GM21390 (cell line): Measurements from ENCODE around the gene RNF14.
"Not testable (repeated sequence)": the region's sequence is repeated elsewhere in the genome, so short reads cannot be mapped to it uniquely, and the experiment has no call there.

Experiments used
- ATAC-seq: cut with Tn5 transposase; IDR thresholded peaks from one replicate; pipeline ENCODE4 v1.9.1; 2021; ENCODE audit not compliant: unreplicated experiment

RNF14 gene, protein sequence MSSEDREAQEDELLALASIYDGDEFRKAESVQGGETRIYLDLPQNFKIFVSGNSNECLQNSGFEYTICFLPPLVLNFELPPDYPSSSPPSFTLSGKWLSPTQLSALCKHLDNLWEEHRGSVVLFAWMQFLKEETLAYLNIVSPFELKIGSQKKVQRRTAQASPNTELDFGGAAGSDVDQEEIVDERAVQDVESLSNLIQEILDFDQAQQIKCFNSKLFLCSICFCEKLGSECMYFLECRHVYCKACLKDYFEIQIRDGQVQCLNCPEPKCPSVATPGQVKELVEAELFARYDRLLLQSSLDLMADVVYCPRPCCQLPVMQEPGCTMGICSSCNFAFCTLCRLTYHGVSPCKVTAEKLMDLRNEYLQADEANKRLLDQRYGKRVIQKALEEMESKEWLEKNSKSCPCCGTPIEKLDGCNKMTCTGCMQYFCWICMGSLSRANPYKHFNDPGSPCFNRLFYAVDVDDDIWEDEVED

DNA sequence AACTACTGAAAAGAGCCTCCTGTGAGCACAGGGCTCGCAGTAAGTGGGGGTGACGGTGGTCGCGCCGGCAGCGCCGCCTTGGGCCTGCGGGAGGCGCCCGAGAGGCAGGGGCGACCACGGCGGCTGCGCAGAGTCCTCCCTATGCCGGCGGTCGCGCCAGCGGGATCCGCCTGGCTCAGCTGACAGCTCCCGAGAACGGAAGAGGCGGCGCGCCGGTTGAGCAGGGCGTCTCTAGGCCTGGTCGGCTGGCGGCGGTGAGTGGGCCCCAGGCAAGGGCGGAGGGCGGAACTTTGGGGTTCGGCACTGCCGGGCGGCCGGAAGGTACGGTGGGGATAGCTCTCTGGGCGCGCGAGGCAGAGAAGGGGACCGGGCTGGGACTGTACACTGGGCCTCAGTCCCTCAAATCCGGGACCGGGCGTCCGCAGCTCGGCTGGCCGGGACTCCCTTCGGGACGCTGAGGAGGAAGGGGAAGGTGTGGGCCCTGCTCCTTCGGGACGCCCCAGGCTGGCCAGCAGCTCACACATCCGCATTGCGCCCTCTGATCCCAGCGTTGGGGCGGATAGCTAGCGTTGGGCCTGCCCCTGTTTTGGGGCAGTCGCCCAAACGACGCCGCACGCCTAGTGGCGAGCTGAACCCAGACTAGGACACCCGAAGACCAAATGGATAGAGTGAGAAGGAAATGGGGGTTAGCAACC lies at the start of gene RNF14:
Gene RNF14 (plus strand): TSS at position 192 of the 695 bp plus-strand sequence. CDS start 4,484 bp downstream, outside the sequence.
- peak; percentile 88 for ATAC-seq

DNA sequence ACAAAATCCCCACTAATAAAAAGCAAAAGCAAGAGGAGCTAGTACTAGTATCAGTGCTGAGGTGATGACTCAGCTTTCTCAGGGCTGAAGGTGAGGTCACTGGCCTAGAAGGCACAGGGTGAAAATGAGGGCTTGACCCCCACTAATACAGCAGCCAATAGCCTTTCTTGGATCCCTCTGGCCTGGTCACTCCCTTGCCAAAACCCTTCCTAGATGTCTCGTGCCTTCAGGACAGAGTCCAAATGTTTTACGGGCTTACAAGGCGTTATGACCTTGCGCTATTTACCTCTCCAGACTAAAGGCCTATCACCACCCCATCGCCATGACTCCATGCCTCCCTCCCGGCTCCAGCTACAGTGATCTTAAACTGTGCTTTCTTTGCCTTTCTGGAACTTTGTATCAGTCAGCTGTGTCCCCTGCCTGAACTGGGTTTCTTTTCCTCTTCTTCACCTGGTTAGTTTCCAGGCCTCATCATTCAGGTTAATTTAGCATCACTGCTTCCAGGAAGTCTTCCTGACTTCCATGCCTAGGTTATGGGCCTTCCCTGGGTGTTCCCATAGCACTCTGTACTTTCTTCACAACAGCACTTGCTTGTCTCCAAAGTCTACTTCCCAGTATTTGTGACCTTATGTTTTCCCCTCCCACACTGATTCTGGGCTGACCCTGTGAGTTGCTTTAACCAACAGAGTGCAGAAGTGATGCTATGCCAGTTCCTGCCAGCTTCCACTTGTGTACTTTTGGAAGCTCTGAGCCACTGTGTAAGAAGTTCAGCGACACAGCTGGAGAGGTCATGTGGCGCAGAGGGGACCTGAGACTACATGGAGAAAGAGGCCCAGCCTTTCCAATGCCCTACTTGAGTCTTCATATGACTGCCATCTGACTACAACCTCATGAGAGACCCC lies 49.4 kb upstream of the RNF14 start:
- no peak for ATAC-seq

DNA sequence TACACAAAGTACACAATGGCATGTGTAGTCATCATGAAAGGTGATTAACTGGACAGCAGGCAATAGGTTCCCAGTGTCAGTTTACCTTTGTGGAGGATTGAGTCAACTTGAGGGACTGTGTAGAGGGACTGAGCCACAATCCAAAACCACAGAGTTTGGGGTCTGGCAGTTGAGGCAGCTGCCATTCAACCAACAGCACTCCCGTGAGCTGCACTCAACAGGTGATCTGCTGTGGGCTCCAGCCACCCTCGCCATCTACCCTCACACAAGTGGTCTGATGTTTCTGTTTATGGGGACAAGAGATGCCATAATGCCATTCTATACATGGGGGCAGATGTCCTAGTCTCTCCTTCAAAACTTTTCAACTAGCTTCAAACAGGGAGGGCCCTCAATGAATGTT lies 48.1 kb upstream of the RNF14 start:
- ATAC-seq = no peak

DNA sequence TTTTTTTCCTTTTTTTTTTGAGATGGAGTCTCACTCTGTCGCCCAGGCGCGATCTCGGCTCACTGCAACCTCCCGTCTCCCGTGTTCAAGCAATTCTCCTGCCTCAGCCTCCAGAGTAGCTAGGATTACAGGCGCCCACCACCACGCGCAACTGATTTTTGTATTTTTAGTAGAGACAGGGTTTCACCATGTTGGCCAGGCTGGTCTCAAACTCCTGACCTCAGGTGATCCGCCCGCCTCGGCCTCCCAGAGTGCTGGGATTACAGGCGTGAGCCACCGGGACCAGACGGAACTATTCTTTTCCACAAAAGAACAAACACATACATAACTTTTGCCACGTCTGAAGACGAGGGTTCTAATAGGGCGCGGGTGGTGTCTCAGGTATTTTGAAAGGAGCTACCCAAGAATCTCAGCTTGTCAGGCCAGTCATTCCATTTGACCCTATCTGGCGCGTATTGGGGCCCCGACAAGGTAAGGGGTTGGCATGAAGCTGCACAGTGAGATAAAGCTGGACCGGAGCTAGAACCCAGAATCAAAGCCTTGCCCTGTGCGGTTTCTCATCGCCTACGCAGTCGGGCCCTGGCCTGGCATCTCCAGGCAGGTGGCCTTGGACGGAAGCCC lies 46.0 kb upstream of the RNF14 start:
- ATAC-seq = not testable (repeated sequence)

DNA sequence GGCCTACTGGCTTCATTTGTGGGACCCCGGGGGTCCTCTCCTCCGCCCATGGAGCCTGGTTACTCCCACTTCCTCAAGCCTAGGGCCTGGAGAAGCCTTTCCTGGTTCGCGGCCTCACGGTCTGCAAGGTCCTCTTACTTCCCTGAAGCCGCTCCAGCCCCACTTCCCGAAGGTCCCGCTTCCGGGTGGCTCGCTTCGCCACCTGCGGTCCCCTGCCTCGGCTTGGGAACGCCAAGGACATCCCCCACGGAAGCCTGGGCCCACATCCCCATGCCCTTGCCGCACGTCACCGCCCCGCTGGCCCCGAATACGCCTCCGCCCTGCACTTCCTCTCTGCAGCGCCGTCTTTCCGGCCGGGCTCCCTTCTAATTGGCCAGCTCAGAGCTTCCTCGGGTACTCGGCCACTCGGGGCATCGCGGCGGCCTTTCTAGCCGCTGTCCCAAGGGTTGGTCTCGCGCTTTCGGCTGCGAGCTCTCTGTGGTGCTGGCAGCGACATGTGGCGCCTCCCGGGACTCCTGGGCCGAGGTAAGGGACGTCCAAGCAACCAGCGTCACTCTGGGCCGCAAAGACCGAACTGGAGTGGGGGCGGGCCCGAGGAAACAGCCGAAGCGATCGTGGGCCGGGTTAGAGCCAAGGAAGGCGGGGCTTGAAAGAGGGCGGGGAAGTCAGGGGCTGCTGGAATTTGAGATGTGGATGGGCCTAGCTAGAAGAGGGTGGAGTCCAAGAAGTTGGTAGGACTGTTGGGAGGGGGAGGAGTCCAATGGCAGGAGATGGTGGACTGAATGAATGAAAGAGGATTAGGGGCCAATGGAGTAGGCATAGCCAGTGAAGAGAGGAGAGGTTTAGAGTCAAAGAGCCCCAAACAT lies 45.2 kb upstream of the RNF14 start, which contains the start of gene DELE1:
Gene DELE1 (plus strand): TSS at position 424 of the 866 bp plus-strand sequence. CDS start 71 bp downstream, at position 495.
- peak; percentile 95 for ATAC-seq

DNA sequence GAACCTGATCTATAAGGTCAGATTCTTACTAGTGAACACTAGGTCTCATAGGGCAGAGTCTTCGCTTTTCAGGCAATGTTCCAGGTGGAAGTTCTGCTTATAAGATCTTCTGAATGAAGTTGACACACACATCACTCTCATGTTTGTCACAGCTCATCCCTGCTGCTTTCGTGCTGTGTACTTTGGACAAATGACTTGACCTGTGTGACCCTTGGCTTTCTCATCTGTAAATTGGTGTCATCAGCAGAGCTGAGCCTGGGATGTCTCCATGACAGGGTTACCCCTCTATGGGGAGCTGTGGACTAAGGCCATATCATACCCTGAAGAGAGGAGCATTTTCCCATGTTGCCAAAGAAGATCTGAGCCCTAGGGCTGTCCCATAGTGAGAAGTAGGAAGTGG lies 42.5 kb upstream of the RNF14 start:
- no peak for ATAC-seq

DNA sequence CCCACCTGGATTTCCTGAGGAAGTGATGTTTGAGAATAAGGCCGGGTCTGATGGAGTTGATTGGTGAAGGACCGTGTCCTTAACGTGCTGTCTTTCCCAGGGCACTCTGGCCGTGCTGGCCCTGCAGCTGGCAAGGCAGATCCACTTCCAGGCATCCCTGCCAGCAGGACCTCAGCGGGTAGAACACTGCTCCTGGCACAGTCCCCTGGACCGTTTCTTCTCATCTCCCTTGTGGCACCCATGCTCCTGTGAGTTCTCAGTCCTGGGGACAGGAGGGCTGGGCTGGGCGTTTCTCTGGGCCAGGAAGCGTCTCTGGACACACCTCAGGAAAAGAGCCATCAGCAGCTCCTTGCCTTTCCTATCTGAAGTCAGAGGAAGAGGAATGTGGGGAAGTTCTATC lies 40.9 kb upstream of the RNF14 start:
- ATAC-seq = no peak

DNA sequence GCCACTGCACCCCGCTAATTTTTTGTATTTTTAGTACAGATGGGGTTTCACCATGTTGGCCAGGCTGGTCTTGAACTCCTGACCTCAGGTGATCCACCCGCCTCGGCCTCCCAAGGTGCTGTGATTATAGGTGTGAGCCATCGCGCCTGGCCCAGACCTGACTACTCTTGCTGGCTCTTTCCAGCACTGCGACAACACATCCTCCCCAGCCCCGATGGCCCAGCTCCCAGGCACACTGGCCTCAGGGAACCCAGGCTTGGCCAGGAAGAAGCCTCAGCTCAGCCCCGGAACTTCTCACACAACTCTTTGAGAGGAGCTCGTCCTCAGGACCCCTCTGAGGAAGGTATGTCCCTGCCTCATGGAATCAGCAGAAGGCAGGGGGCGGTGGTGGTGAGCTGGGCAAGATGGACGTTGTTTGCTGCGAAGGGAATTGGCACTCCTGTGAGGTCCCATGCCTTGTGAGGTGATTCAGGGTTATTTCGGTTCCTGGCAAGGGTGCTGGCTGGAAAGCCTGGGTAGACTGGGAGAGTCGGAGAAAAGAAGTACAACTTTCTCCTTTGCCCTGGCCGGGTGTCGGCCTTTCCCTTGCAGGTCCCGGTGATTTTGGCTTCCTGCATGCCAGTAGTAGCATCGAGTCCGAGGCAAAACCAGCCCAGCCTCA lies 39.4 kb upstream of the RNF14 start:
- ATAC-seq = no peak

DNA sequence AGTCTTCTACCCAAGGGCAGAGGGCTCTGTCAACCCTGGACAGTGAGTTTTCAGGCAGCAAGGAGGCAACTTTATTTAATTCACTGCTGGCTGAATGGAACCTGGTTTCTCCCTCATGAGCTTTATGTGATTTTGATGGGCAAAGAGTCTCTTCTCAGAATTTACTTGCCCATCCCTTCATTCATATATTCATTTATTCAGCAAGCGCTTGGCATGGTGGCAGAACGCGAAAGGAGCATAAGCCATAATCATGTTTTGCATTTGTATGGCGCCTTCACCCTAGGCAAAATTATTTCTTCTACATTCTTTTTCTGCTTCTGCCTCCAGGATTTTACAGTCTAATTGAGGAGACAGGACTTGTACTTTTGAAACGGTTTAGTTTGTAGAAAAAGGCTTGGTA lies 37.2 kb upstream of the RNF14 start:
- ATAC-seq = no peak

DNA sequence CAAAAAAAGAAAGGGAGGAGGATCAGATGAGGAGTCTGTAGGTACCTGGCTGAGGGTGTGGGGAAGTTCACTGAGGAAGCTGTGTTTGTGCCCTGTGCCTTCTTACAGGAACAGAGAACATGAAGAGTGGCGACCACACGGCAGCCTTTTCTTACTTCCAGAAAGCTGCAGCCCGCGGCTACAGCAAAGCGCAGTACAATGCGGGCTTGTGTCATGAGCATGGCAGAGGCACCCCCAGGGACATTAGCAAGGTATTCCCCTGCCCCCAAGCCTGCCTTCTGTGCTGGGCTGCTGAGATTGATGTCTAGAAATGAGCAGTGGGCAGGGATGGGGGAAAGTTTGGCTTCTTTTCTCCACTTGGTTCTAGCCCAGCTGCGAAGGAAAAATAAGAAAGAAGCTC lies 35.8 kb upstream of the RNF14 start:
- no peak for ATAC-seq

DNA sequence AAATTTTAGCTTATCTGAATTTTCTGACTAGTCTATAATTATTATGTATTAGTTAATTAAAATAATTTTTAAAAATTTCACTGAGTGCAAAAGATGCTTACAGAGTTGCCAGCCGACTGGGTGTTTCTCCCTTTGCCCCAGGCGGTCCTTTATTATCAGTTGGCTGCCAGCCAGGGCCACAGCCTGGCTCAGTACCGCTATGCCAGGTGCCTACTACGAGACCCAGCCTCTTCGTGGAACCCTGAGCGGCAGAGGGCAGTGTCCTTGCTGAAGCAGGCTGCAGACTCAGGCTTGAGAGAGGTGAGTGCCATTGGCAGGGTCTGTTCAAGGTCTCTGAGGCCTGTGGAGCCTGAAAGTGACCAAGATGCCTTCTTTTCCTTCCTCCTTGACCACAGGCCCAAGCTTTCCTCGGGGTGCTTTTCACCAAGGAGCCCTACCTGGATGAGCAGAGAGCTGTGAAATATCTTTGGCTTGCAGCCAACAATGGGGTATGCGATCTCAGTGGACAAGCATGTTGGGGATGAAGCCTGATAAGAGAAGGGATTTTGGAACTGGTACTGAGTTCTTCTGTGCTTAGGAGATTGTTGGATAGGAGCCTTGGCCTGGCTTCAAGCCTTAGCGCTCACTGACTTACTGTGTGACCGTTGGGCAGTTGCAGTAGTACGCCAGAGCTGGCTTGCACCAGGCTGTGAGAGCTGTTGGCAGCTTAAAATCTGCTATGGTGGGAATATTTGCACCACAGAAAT lies 34.6 kb upstream of the RNF14 start:
- ATAC-seq = no peak

DNA sequence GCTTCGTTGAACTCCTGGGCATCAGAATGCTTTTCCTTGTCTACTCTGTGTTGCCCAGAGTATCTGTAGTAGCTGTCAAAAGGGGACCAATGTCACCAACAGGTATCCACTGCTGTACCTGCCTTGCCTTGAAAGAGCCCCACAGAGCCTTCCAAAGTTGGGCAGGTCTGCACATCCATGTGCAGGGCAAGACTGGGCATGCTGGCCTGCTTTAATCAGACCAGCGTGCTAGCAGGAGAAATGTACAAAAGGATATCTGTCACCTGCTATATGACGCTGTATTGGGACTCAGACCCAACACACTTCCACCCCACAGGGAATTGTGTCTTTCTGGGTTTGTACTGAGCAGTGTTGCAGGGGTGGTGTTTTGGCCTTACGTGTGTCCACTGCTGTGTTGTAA lies 33.4 kb upstream of the RNF14 start:
- ATAC-seq = no peak

DNA sequence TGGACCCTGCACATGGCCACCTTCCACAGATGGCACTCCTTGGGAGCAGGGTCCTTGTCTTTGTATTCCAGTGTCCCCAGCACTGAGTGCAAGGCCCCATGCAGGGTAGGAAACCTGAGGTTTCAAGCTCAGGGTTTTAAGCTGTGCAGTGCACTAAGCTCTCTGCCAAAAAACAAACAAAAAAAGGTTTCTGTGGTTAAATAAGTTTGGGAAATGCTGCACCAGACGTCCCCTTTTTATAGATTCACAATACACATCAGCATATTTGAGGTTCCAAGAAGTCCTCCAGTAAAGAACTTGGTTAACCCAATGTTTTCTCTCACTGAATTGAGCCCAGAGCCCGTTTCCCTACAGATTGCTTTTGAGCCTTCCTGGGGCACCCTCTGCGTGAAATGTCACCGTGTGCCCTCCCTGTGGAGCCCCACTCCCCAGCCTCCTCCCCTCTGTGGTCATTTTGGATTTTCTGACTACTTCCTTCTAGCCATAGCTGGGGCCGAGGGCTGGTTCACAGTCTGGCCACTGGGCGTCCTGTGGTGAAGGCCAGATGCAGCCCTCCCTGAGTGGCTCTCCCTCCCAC lies 28.1 kb upstream of the RNF14 start:
- ATAC-seq = no peak

DNA sequence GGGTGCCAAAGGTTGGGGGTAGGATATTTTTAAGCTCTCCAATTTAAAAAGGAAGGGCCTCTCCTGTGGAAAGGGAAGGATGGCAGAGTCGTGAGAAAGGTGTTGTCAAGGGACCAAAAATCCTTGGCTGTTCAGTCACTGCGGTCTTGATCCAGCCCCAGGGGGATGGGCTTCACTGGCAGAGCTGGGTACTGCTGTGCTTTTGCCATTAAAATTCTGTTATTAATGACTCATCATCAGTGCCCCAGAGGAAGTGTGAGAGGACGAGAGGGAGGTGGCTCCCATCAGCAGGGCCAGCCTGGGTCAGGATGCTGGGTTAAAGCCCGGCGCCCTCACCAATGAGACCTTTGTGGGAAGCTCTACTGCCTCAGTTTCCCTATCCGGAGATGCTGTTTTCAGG lies 27.6 kb upstream of the RNF14 start:
- no peak for ATAC-seq

DNA sequence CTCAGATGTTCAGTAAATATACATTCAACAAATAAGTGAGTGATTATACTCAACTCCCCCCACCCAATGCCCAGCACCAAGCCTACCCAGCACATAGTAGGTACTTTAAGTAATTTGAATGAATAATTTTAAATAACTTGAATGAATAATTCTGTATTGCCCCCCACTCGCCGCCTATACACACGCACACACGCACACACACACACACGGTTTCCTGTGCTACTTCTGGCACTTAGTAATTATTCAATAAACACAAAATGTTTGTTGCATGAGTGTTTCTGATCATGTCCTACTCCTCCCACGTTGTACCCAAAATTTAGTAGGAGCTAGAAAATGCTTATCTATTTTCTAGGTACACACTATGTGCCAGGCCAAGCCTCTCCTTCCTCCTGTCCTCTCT lies 27.1 kb upstream of the RNF14 start:
- ATAC-seq = no peak

DNA sequence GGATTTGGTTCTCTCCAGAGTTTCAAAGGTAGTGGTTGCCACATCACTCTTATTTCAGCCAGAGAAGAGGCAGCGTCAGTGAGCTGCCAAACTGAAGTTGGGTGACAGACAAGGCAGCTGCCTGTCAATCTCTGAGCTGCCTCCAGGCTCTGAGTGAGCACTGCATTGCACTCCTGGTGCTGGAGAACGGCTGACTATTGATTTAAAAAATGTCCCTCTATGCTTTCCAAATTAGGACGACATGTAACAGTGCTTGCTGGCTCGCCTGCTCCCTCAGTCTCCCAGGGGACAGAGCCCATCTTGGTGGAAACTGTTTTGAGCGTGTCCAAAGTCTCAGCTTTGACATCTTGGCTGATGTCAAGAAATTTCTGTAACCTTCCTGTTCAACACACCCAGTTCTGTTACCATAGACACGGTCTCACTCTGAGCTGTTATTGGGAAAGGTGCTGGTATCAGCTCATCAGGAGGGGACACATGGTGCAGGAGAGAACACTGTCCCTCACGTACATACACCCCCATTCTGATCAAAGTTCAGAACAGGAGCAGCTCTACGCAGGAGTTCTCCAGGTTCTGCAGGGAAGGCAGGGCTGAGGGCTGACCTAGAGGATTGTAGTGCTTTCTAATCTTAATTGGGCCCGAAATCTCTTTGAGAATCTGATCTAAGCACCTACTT lies 26.6 kb upstream of the RNF14 start:
- no peak for ATAC-seq

DNA sequence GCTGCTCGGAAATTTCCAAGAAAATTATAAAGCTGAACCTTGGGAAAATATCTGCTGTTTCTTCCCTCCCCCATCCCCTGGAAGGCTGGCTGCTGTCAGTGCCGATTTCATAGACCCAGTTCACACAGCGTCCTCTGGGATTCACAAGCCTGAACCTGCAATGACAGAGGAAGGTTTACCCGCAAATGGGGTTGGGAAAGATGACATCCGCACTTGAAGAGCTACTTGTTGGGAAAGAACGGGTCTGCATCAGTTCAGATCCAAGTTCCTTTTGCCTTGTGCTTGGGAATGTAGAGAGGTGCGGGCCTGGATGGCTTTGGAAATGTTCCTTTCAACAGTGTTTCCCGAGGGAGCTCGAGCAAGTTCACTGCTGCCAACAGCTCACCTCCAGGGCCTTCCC lies 24.8 kb upstream of the RNF14 start:
- ATAC-seq = no peak
